Measurements from ENCODE around the gene QSOX2. TPM values are rescaled to one million over a fixed set of nuclear protein-coding genes. Genes with fewer than 3 reads are reported as not detected.

The QSOX2 gene
- total and polyA plus RNA-seq, 10 donors, result 12.3 to 20.3 (median 16.9) TPM

GRCh38 chr9:136255896-136256890 is 10.6 kb upstream of the QSOX2 start:
- Histone ChIP-seq H3K4me1 (peaks cover 0 to 17% (median 7%) of the 10 kb centered on the region in 6 donors), H3K9me3 (no peaks in the 10 kb centered on the region), H3K27ac (no peak overlapping the region), H3K4me3 (no peak overlapping the region), H3K36me3 (no peaks in the 10 kb centered on the region), H3K27me3 (replicated peaks in 1 of 7) (peaks cover 0 to 12% (median 0%) of the 10 kb centered on the region in 7 donors)
- TF ChIP-seq POLR2A (IDR thresholded peaks at IDR 0.05) (no peak), POLR2AphosphoS5 (IDR thresholded peaks at IDR 0.05) (no peak), CTCF (IDR thresholded peaks at IDR 0.05 in 8 of 11, conservative IDR thresholded peaks at IDR 0.05 in 3 of 11) (no peak)
- DNase-seq, result no peak
- 70 to 79% (median 72%) methylated on average over 16 to 28 of the region's 28 CpGs for WGBS, 5 donors
- intact Hi-C loops (cut with DNase I; ENCODE audit: low total_unique reads), result no loop called here

DNA sequence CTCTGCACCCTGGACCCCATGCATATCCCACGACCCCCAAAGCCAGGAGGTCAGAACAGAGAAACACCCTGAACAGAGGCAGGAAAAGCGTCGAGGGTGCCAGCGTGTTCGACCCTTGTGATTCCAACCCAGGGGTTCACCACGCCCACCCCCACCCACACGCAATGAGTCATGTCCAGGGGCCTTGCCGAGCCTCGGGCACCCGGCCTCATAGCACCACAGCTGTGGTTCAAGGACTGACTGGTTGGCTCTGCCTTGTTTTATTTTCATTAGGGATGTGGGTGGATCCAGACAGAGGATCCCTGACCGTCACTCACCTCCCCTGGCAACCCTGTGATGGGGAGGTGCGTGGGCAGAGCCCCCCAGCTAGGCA is 9.5 kb upstream of the QSOX2 start:
- peaks cover 0 to 20% (median 7%) of the 10 kb centered on the region in 6 donors for H3K4me1 ChIP-seq
- H3K27ac ChIP-seq, result no peak overlapping the region
- WGBS, 5 donors, result 35 to 79% (median 59%) methylated on average over 12 of the region's 12 CpGs
- TF ChIP-seq POLR2AphosphoS5 (IDR thresholded peaks at IDR 0.05), result no peak
- TF ChIP-seq CTCF (IDR thresholded peaks at IDR 0.05 in 8 of 11, conservative IDR thresholded peaks at IDR 0.05 in 3 of 11), result no peak
- no peak for TF ChIP-seq POLR2A (IDR thresholded peaks at IDR 0.05)
- intact Hi-C loops (cut with DNase I; ENCODE audit: low total_unique reads), result no loop called here
- H3K4me3 ChIP-seq, result no peak overlapping the region
- H3K9me3 ChIP-seq, result no peaks in the 10 kb centered on the region
- DNase-seq, result no peak
- H3K27me3 ChIP-seq (replicated peaks in 1 of 7), result peaks cover 0 to 12% (median 0%) of the 10 kb centered on the region in 7 donors
- no peaks in the 10 kb centered on the region for H3K36me3 ChIP-seq

GRCh38 chr9:136254381-136255165 is 9.0 kb upstream of the QSOX2 start:
- WGBS, 5 donors, result 63 to 78% (median 68%) methylated on average over 17 to 25 of the region's 25 CpGs
- Histone ChIP-seq H3K4me1 (peaks cover 0 to 20% (median 7%) of the 10 kb centered on the region in 6 donors), H3K27me3 (replicated peaks in 1 of 7) (peaks cover 0 to 12% (median 0%) of the 10 kb centered on the region in 7 donors), H3K27ac (no peak overlapping the region), H3K36me3 (no peaks in the 10 kb centered on the region), H3K4me3 (no peak overlapping the region), H3K9me3 (no peaks in the 10 kb centered on the region)
- DNase-seq, result no peak
- intact Hi-C loops (cut with DNase I; ENCODE audit: low total_unique reads), result no loop called here
- TF ChIP-seq POLR2AphosphoS5 (IDR thresholded peaks at IDR 0.05) (no peak), CTCF (IDR thresholded peaks at IDR 0.05 in 8 of 11, conservative IDR thresholded peaks at IDR 0.05 in 3 of 11) (no peak), POLR2A (IDR thresholded peaks at IDR 0.05) (no peak)
